ENCODE results near the gene IDH1.
"Not testable (repeated sequence)": the region's sequence is repeated elsewhere in the genome, so short reads cannot be mapped to it uniquely, and the experiment has no call there.

Gene IDH1

DNA sequence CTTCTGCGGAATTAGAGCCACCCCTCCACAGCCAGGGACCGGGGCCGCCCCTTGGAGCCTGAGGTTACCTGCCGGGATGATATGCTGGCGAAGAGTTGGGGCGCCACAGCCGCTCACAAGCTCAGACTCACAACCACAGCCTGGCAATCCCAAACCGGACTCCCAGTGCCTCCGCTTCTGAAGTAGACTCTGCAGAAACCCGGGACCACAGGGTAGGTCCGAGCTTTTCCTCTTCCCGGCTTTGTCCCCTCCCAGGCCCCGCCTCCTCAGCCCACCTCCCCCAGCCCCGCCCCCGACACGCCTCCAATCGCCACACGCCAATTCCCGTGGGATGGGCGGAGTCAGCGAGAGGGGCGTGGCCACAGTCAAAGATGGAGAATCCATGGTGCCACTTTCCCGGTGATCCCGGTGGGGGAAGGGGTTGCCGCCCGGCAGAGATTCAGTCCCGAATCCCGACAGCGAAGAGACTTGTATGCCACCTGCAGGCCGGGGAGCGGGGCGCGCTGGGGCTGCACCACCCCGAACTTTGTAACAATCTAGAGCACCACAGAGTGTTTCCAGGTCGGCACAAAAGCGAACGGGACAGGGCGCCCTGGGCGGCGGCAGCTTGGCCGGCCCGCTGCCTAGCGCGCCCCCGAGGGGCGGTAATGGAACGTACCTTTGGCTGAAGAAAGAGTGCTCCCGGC, at the start of gene IDH1:
Gene IDH1 (minus strand): TSS at position 201 of the 686 bp plus-strand sequence. CDS start 3,520 bp downstream, outside the sequence.
- peak; percentile 98 for DNase-seq

GRCh38 chr2:208304157-208304556, 49.3 kb upstream of the IDH1 start:
- DNase-seq = no peak

GRCh38 chr2:208300847-208301618, 46.2 kb upstream of the IDH1 start:
- DNase-seq = no peak

DNA sequence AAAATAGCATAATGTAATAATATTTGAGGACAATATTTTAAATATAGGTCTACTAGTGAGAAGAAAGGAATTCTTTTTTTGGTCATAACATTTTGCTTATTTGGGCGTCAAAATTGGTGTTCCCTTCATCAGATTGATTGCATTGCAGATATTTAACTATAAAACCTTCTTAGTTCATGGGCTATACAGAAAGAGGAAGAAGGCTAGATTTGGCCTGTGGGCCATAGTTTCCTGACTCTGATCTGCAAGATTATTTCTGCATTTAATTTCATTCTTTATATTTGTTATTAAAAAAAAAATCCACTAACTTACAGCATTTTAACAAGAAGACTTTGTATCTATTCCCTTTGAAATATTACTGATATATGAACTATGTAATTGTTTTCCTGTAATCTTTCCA, 43.1 kb upstream of the IDH1 start:
- DNase-seq = no peak

DNA sequence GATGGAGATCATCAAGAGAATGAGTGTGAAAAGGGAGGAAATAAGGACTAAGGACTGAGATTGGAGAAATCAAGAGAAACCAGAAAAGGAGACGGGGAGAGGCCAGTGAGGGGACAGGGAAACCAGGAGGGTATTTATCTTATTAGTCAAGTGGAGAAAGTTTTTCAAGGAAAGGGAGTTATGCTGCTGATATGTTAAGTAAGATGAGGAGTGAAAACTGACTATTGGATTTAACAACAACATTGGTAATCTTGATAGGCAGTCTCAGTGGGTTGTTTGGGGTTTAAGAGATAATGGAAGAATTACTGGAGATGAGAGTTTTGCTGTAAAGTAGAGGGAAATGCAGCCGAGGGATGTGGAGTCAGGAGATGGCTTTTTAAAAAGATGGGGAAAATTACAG, 41.7 kb upstream of the IDH1 start:
- DNase-seq = no peak

GRCh38 chr2:208295834-208296233, 41.0 kb upstream of the IDH1 start:
- DNase-seq = no peak

- no peak for DNase-seq
Measured at GRCh38 chr2:208294482-208295024, 39.7 kb upstream of the IDH1 start.

GRCh38 chr2:208285853-208286252, 31.0 kb upstream of the IDH1 start:
- DNase-seq = no peak

DNA sequence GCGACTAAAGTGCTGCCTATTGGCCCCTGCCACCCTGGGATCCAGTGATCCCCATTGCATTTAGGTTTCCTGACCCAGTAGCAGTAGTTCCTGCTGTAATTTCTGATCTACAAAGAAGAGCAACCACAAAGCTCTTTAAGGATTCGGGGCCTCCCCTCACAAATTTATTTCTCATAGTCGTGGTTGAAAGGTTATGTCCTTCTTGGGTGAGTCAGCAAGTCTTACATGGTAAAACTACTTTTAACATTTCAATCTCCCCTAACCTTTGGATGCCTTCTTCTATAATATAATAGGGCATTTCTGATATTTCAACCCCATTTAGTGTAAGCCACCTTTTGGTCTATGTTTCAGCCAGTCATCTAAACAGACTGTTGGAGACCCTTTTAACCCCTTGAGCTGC, 26.1 kb upstream of the IDH1 start:
- DNase-seq = no peak

DNA sequence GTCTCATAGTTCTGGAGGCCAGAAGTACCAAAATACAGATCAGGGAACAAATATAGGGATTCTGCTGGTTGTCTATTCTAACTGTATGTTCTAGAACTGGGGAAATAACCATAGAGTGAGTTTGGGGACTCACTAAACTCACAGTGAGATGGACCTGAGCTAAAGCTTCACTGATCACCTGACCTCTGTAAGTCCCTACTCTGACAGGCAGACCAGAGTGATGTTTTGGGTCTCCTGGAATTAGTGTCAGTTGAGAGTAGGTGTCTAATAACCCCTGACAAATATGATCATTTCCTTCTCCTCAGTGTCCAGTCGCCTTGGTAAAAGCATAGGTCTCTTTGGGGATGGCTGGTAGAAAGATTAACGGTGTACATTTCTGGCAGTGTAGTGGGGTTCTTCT, 25.4 kb upstream of the IDH1 start:
- DNase-seq = no peak

GRCh38 chr2:208279236-208279635, 24.4 kb upstream of the IDH1 start:
- DNase-seq = no peak

DNA sequence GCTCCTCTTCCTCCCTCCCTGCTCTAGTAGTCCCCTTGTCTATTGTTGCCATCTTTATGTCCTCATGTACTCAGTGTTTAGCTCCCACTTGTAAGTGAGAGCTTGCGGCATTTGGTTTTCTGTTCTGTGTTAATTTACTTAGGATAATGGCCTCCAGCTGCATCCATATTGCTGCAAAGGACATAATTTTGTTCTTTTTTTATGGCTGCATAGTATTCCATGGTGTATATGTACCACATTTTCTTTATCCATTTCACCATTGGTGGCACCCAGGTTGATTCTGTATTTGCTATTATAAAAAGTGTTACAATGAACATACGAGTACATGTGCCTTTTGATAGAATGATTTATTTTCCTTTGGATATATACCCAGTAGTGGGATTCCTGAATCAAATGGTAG, 23.7 kb upstream of the IDH1 start:
- DNase-seq = no peak

DNA sequence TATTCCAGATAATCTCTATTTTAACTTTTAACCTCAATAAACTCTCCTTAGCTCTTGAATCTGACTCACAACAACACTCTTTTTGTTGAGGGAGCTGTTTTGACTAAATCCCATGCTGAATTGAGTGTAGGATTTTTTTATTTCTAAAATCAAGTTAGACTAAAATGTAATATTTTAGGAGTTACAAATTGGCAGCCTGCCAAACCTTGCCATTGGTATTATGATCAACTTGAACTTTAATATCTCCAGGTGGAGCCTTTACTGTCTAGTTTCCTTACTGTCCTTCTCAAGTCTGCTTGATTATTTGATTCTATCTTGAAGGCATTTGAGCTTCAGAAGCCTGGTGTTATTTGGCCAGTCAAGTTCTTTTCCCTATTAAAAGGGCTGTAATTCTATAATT, 19.9 kb upstream of the IDH1 start:
- DNase-seq = no peak

GRCh38 chr2:208269091-208269490, 14.2 kb upstream of the IDH1 start:
- no peak for DNase-seq

GRCh38 chr2:208268156-208268952, 13.5 kb upstream of the IDH1 start:
- no peak for DNase-seq

DNA sequence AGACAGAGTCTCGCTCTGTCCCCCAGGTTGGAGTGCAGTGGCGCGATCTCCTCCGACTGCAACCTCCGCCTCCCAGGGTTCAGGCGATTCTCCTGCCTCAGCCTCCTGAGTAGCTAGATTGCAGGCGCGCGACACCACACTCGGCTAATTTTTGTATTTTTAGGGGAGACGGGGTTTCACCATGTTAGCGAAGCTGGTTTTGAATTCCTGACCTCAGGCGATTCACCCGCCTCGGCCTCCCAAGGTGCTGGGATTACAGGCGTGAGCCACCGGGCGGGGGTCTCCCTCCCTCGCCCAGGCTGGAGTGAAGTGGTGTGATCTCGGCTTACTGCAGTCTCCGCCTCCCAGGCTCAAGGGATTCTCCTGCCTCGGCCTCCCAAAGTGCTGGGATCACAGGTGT, 12.7 kb upstream of the IDH1 start:
- not testable (repeated sequence) for DNase-seq

GRCh38 chr2:208266936-208267335, 12.1 kb upstream of the IDH1 start:
- no peak for DNase-seq

DNA sequence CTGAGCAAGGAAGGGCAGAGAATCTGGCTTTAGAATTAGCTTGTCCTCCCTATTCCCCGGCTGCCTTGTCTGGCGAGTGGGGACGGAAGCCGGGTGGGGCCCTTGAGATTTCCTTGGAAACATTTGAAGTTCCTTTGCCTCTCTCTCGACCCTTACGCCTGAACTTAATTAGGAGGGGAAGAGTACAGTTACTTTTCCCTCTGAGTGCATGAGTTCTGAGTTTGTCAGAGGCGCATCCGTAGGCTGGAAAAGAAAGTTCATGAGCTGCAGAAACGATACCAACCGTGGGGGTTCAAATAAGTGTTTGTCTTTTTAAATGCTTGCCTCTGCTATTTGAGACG, 11.7 kb upstream of the IDH1 start:
- DNase-seq = no peak

DNA sequence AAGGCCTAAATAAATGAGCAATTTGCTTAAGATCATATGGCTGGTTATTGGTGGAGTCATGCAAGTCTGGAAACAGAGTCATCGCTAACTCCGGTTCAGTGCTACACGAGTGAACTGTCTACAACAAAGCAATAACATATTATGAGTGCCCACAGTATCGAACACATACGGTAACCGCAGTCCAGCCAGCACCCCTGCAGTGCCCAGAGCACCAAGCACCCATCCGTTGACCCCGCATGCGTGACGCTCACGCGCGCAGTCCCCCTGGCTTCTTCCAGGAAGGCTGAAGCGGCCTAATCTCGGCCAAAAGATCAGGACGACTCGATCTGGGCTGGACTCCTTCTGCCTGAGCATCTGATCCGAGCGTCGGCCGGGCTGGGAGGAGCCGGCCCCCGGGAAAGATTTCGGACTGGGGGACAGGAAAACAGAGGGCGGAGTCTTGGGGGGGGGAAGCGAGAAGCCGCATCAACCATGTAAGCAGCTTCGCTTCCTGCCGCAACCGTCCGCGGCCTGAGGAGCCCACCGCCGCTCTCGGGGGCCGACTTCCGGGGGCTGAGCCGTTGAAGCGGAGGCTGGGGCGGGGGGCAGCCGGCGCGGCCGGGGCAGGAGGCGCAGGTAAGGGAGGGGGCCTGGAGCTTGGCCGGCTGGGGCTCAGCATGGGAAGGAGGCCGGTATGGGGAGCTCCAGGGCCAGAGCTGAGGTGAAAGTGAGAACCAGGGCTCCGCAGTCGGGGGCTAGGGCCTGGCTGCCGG, 11.1 kb upstream of the IDH1 start, which contains the start of gene PIKFYVE:
Gene PIKFYVE (plus strand): TSS at position 455 of the 752 bp plus-strand sequence. CDS start 5,265 bp downstream, outside the sequence.
- DNase-seq = peak; percentile 84

GRCh38 chr2:208265371-208265800, 10.5 kb upstream of the IDH1 start:
- DNase-seq = peak; percentile 29

- DNase-seq = not testable (repeated sequence)
Measured at GRCh38 chr2:208256849-208257813, 2.3 kb upstream of the IDH1 start.

Measured in stimulated activated CD4-positive, alpha-beta T cell treated with anti-CD3 and anti-CD28 coated beads, Interleukin-4, amount 100 ng/mL, for 1 hour (primary cell).